Coronary artery (tissue), 2 donors: ENCODE results near the gene CAP2.

Source experiments
- DNase-seq: peaks from one replicate; pipeline ENCODE4 v3.0.0-alpha.2; 2017; ENCODE audit warnings: low spot score
- H3K27ac ChIP-seq, 2 donors: fragments of 200-600 bp; sonication (generic); one replicate each; pipeline ENCODE4 v1.5.1; 2016 to 2019
- H3K4me3 ChIP-seq: fragments of 200-600 bp; sonication (generic); 2 replicates; pipeline ENCODE4 v1.5.1; 2016; ENCODE audit warnings: mild to moderate bottlenecking, moderate library complexity
- CTCF ChIP-seq: fragments of 200-600 bp; sonication (generic); IDR thresholded peaks from one replicate; pipeline ENCODE4 v1.5.1; 2019; ENCODE audit warnings: antibody characterized with exemption

CAP2 gene

DNA sequence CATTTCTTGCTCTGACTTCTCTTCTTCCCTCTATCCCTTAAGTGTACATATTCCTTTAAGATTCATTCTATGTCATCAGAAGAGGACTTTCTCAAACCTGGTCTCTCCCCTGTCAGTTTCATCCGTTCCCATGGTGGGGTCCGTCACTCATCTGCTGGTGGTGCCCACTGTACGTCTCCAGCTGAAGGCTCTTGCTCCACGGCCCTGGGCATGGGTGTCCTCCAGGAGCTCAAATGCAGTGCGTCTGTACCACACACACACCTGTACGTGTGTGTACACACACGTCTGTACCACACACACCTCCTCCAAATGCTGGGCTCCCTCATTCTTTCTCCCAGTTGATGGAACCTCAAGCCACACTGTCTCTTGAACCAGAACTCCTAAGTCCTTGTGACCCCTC, 85.6 kb downstream of the CAP2 start:
- DNase-seq: no peak
- TF ChIP-seq CTCF: no peak
- no peak overlapping the region for H3K4me3 ChIP-seq
- H3K27ac ChIP-seq: peak overlapping the region; percentile 26 to 58

DNA sequence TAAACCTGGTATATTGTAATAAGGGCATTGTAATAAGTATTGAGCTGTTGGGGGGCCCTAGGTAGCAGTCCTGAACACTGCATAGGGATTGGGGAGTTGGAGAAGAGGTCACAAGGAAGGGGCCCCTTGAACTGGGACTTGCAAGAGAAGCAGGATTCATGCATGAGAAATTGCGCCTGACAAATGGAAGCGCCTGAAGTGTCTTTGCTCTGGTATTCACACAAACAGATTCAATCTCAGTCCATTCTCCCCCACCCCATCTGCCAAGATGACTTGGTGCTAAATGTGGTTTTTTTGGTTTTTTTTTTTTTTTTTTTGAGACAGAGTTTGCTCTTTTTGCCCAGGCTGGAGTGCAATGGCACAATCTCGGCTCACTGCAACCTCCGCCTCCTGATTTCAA, 87.1 kb downstream of the CAP2 start:
- Histone ChIP-seq H3K27ac (no peak overlapping the region), H3K4me3 (no peak overlapping the region)
- DNase-seq: no peak
- no peak for TF ChIP-seq CTCF

DNA sequence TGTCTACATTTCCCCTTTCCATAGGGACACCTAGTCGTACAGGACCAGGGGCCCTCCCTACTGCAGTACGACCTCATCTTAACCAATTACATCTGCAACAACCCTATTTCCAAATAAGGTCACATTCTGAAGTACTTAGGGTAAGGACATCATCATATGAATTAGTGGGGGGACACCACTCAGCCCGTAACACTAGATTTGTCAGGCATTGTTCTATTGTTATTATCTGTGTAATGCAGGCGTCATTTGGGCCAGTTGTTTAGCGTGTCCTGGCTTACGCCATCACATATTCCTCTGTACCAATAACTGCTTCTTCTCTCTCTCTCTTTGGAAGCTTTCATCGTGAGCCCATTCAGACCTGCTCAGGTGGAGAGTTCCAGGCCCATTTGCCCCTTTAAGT, 89.3 kb downstream of the CAP2 start:
- DNase-seq: no peak
- TF ChIP-seq CTCF: no peak
- Histone ChIP-seq H3K4me3 (no peak overlapping the region), H3K27ac (no peak overlapping the region)

DNA sequence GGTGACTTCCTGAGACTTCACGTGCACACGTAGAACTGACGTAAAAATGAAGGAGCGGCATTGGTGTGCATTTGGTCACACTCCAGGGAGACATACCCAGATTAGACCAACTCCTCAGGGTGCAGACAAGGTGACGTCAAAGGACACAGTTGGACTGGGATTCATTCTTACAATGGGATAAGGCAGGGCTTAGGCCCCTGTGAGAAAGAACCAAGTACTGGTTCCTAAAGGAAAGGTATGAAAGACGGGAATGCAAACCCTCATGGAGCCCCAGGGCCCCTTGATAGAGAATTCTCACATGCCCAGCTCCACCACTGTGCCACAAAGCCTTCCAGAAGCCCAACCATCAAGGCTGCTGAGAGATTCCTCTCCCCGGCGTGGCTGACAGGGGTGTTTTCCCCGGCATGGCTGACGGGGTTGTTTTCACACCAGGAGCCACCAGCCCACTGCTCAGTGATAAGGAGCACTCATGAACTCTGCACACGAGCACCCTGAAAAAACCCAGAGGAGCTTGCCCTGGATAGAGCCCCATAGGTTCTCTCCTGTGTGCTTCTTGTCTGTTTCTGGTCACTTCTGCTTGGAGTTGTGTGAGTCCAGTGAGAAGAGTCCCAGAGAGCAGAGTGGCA, 90.1 kb downstream of the CAP2 start:
- DNase-seq: no peak
- Histone ChIP-seq H3K27ac (no peak overlapping the region), H3K4me3 (no peak overlapping the region)
- no peak for TF ChIP-seq CTCF

DNA sequence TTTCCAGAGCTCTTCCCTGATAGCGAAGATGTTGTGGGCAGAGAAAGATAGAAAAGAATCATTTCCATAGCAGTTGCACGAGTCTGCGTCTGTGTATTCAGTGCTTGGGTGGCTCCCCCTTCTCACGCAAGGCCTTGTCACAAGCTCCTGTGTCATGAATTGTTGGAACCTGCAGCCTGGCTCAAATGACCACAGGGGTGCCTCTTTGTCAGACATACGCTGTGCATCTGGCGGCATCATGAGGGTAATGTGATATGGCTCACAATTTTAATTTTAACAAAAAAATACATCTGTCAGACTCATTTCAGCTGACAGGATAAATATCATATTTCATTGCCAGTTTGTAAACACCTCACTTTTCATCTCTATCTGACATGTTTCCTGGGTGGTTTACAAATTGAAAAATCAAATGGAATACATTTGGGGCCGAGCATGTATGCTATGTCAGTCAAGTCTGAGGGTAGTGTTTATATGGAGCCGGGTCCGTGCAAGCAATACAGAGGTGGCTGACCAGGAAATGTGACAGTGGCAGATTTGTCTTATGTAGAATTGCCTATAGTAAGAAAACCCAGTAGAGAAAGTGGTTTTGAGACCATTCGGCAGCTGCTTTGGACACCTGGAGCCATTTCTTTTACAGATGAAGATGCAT, 90.9 kb downstream of the CAP2 start:
- no peak for TF ChIP-seq CTCF
- Histone ChIP-seq H3K4me3 (no peak overlapping the region), H3K27ac (no peak overlapping the region)
- DNase-seq: no peak

GRCh38 chr6:17485181-17485580, 91.8 kb downstream of the CAP2 start:
- Histone ChIP-seq H3K4me3 (no peak overlapping the region), H3K27ac (no peak overlapping the region)
- no peak for TF ChIP-seq CTCF
- no peak for DNase-seq

DNA sequence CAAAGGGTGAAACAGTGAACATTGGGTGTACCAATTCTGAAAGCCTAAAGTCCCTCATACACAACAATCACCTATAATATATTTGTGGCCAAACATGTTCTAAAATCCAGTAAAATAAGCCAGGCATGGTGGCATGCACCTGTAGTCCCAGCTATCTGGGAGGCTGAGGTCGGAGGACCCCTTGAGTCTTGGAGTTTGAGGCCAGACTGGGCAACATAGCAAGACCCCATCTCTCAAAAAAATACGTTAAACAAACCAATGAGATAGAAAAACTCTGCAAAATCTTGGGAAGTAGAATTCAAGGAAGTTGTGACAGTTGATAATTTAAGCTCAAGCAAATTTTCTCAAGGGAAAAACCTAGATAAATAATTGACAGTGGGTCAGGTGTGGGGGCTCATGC, 92.6 kb downstream of the CAP2 start:
- DNase-seq: no peak
- Histone ChIP-seq H3K27ac (no peak overlapping the region), H3K4me3 (no peak overlapping the region)
- no peak for TF ChIP-seq CTCF
